Mesenchymal stem cell (in vitro differentiated cells and primary cell): Measurements from ENCODE around the gene DDR1.

ENCODE experiments used
- DNase-seq: peaks from one replicate; pipeline ENCODE4 v3.0.0-alpha.2; 2013
- H2AFZ ChIP-seq: one replicate; pipeline ENCODE4 v1.6.1; 2013; ENCODE audit warnings: low read depth, mild to moderate bottlenecking, control low read depth, inconsistent platforms, low read length, moderate library complexity
- H2AK5ac ChIP-seq: 2 replicates; pipeline ENCODE4 v1.6.1; 2013; ENCODE audit warnings: low read length, moderate library complexity, mild to moderate bottlenecking, inconsistent platforms; ENCODE audit not compliant: severe bottlenecking
- H2BK120ac ChIP-seq: one replicate; pipeline ENCODE4 v1.6.1; 2013; ENCODE audit warnings: low read depth, mild to moderate bottlenecking, inconsistent platforms, low read length, moderate library complexity
- H2BK12ac ChIP-seq, 2 experiments: one replicate each; pipeline ENCODE4 v1.6.1; 2013; ENCODE audit warnings: inconsistent platforms in 2 of 2, low read length in 2 of 2, mild to moderate bottlenecking in 2 of 2, moderate library complexity in 2 of 2, control low read depth in 1 of 2
- H2BK15ac ChIP-seq: one replicate; pipeline ENCODE4 v1.6.1; 2013; ENCODE audit warnings: mild to moderate bottlenecking, low read depth, inconsistent platforms; ENCODE audit not compliant: poor library complexity, severe bottlenecking
- H2BK5ac ChIP-seq: 2 replicates; pipeline ENCODE4 v1.6.1; 2013; ENCODE audit warnings: low read depth, mild to moderate bottlenecking, low read length, control low read depth, inconsistent platforms; ENCODE audit not compliant: poor library complexity, severe bottlenecking
- H3K14ac ChIP-seq, 2 experiments: one replicate each; pipeline ENCODE4 v1.6.1; 2013; ENCODE audit warnings: inconsistent platforms in 2 of 2, low read length in 2 of 2, control low read depth in 1 of 2, mild to moderate bottlenecking in 1 of 2, moderate library complexity in 1 of 2
- H3K18ac ChIP-seq, 2 experiments: one replicate each; pipeline ENCODE4 v1.6.1; 2013; ENCODE audit warnings: inconsistent platforms in 2 of 2, low read length in 2 of 2, control low read depth in 1 of 2, low read depth in 1 of 2, mild to moderate bottlenecking in 1 of 2
- H3K23ac ChIP-seq, 2 experiments: one replicate each; pipeline ENCODE4 v1.6.1; 2013; ENCODE audit warnings: inconsistent platforms in 2 of 2, low read length in 2 of 2, mild to moderate bottlenecking in 2 of 2, moderate library complexity in 2 of 2, control low read depth in 1 of 2
- H3K27ac ChIP-seq: 2 replicates; pipeline ENCODE4 v1.5.1; 2013; ENCODE audit warnings: mild to moderate bottlenecking, moderate library complexity, low read length, control low read depth, inconsistent platforms; ENCODE audit not compliant: poor library complexity, severe bottlenecking
- H3K27me3 ChIP-seq, 2 experiments: 2 replicates each; pipeline versions ENCODE4 v1.6.1 to v1.7.0; 2013; ENCODE audit warnings: low read length in 2 of 2, mild to moderate bottlenecking in 2 of 2, moderate library complexity in 2 of 2, control low read depth in 1 of 2, inconsistent platforms in 1 of 2; ENCODE audit not compliant: control insufficient read depth in 1 of 2, insufficient read depth in 1 of 2
- H3K36me3 ChIP-seq, 2 experiments: 2 replicates each; pipeline versions ENCODE4 v1.6.1 to v1.7.0; 2013; ENCODE audit warnings: low read length in 2 of 2, control low read depth in 1 of 2, inconsistent platforms in 1 of 2, low read depth in 1 of 2, mild to moderate bottlenecking in 1 of 2; ENCODE audit not compliant: insufficient read depth in 2 of 2, control insufficient read depth in 1 of 2
- H3K4ac ChIP-seq, 2 experiments: one replicate each; pipeline ENCODE4 v1.6.1; 2013; ENCODE audit warnings: inconsistent platforms in 2 of 2, low read length in 2 of 2, mild to moderate bottlenecking in 2 of 2, moderate library complexity in 2 of 2, control low read depth in 1 of 2, low read depth in 1 of 2
- H3K4me1 ChIP-seq: 2 replicates; pipeline ENCODE4 v1.6.1; 2013; ENCODE audit warnings: low read depth, low read length, control low read depth; ENCODE audit not compliant: control insufficient read depth, insufficient read depth
- H3K4me2 ChIP-seq: 2 replicates; pipeline ENCODE4 v1.6.1; 2013; ENCODE audit warnings: low read length, mild to moderate bottlenecking, inconsistent platforms; ENCODE audit not compliant: poor library complexity, severe bottlenecking
- H3K4me3 ChIP-seq, 2 experiments: 2 replicates each; pipeline versions ENCODE4 v1.5.1 to v1.7.0; 2013; ENCODE audit warnings: low read length in 2 of 2, mild to moderate bottlenecking in 2 of 2, control low read depth in 1 of 2, low read depth in 1 of 2; ENCODE audit not compliant: insufficient read depth in 1 of 2
- H3K79me1 ChIP-seq: replicated peaks from 2 replicates; pipeline ENCODE4 v1.6.1; 2013; ENCODE audit warnings: mild to moderate bottlenecking, control low read depth, low read length, inconsistent platforms; ENCODE audit not compliant: poor library complexity, severe bottlenecking
- H3K9ac ChIP-seq: 2 replicates; pipeline ENCODE4 v1.7.0; 2013; ENCODE audit warnings: mild to moderate bottlenecking, low read length, moderate library complexity
- H3K9me3 ChIP-seq: 2 replicates; pipeline ENCODE4 v1.7.0; 2013; ENCODE audit warnings: mild to moderate bottlenecking, low read length; ENCODE audit not compliant: control insufficient read depth
- H4K8ac ChIP-seq: one replicate; pipeline ENCODE4 v1.6.1; 2013; ENCODE audit warnings: inconsistent platforms, mild to moderate bottlenecking, low read length, moderate library complexity
- H4K91ac ChIP-seq: one replicate; pipeline ENCODE4 v1.6.1; 2013; ENCODE audit warnings: mild to moderate bottlenecking, low read length, inconsistent platforms
- WGBS: methylation state at CpG from one replicate; pipeline ENCODE4 v1.1.7; 2013; ENCODE audit warnings: mixed read lengths; 5-methylcytosine and 5-hydroxymethylcytosine counted together

DDR1 gene

DNA sequence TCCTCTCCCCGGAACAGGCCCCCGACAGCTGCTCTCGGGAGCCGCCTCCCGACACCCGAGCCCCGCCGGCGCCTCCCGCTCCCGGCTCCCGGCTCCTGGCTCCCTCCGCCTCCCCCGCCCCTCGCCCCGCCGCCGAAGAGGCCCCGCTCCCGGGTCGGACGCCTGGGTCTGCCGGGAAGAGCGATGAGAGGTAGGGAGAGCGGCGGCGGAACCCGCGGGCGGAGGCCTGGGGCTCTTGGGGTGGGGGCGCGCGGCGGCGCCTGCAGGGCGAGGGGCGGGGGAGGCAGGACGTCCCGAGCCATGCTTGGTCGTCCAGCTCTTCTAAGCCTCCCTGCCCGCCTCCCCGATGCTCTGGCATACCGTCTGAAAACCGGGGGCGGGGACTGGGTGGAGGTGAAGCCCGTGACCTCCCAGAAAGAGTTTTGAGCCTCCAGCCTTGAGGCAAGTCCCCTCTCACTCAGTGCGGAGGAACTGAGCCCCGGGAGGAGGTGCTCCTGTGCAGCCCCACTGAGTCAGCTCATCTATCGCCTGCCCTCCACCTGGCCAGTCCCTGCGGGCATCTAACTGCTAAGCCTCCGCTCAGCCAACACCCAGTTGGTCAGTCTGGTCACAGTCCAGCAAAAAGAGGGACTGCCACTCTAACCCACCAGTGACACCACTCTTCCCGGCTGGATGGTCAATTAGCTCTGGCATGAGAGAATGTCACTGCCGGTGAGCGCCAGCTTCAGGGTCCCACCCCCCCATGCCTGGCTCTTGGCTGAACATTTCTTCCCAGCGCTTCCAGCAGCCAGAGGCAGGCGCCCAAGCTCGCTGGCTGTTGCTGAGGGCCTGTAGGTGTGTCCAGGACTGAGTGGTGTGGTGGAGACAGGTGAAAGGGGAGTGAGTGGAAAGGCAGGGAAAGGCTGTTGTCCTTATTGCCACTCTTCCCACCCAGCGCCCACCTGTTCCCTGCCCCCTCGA is 482 bp downstream of the DDR1 start:
- 11% methylated on average over 32 of the region's 59 CpGs for WGBS
- Histone ChIP-seq H3K4me3 (peak overlapping the region; percentile 70 to 87), H2AFZ (no peak overlapping the region)

GRCh38 chr6:30885481-30885998 is 1.2 kb downstream of the DDR1 start:
- H3K23ac ChIP-seq, result peak overlapping the region in 1 of 2 experiments; percentile 85
- H3K4ac ChIP-seq, result peak overlapping the region in 1 of 2 experiments; percentile 73
- peaks cover 4 to 20% of the 10 kb centered on the region in 2 experiments for H3K36me3 ChIP-seq
- H4K8ac ChIP-seq, result peak overlapping the region; percentile 59
- H2BK12ac ChIP-seq, result peak overlapping the region; percentile 69 to 91
- H3K4me2 ChIP-seq, result peak overlapping the region; percentile 97
- peak overlapping the region in 1 of 2 experiments; percentile 84 for H3K18ac ChIP-seq
- H2AFZ ChIP-seq, result peak overlapping the region; percentile 32
- no peaks in the 10 kb centered on the region for H3K9me3 ChIP-seq
- H4K91ac ChIP-seq, result peak overlapping the region; percentile 31
- H3K27me3 ChIP-seq, result no peaks in the 10 kb centered on the region
- WGBS, result 36% methylated on average over 7 of the region's 7 CpGs
- H3K4me1 ChIP-seq, result peaks cover 67% of the 10 kb centered on the region
- H3K79me1 ChIP-seq, result peaks cover 11% of the 10 kb centered on the region
- peak overlapping the region; percentile 47 for H2AK5ac ChIP-seq
- peak overlapping the region; percentile 92 for H3K27ac ChIP-seq
- peak; percentile 47 for DNase-seq
- no peak overlapping the region for H2BK15ac ChIP-seq
- H3K14ac ChIP-seq, result peak overlapping the region in 1 of 2 experiments; percentile 92
- H2BK120ac ChIP-seq, result no peak overlapping the region
- peak overlapping the region; percentile 70 to 87 for H3K4me3 ChIP-seq
- peak overlapping the region; percentile 69 for H3K9ac ChIP-seq
- H2BK5ac ChIP-seq, result peak overlapping the region; percentile 60

More for the DNA sequence above, 482 bp downstream of the DDR1 start:
- Histone ChIP-seq H3K79me1 (peaks cover 8% of the 10 kb centered on the region), H4K91ac (peak overlapping the region; percentile 19), H3K9ac (peak overlapping the region; percentile 69), H3K4me1 (peaks cover 60% of the 10 kb centered on the region), H2AK5ac (peak overlapping the region; percentile 47), H3K18ac (peak overlapping the region; percentile 47 to 84), H3K27ac (peak overlapping the region; percentile 92), H3K27me3 (no peaks in the 10 kb centered on the region), H2BK12ac (peak overlapping the region in 1 of 2 experiments; percentile 91), H3K14ac (peak overlapping the region in 1 of 2 experiments; percentile 92), H3K4me2 (peak overlapping the region; percentile 97), H2BK15ac (peak overlapping the region; percentile 84), H3K9me3 (no peaks in the 10 kb centered on the region), H3K23ac (peak overlapping the region in 1 of 2 experiments; percentile 85), H2BK5ac (no peak overlapping the region), H2BK120ac (peak overlapping the region; percentile 86), H4K8ac (no peak overlapping the region), H3K36me3 (peaks cover under 1 to 13% of the 10 kb centered on the region in 2 experiments), H3K4ac (peak overlapping the region in 1 of 2 experiments; percentile 73)
- peak; percentile 36 for DNase-seq

DNA sequence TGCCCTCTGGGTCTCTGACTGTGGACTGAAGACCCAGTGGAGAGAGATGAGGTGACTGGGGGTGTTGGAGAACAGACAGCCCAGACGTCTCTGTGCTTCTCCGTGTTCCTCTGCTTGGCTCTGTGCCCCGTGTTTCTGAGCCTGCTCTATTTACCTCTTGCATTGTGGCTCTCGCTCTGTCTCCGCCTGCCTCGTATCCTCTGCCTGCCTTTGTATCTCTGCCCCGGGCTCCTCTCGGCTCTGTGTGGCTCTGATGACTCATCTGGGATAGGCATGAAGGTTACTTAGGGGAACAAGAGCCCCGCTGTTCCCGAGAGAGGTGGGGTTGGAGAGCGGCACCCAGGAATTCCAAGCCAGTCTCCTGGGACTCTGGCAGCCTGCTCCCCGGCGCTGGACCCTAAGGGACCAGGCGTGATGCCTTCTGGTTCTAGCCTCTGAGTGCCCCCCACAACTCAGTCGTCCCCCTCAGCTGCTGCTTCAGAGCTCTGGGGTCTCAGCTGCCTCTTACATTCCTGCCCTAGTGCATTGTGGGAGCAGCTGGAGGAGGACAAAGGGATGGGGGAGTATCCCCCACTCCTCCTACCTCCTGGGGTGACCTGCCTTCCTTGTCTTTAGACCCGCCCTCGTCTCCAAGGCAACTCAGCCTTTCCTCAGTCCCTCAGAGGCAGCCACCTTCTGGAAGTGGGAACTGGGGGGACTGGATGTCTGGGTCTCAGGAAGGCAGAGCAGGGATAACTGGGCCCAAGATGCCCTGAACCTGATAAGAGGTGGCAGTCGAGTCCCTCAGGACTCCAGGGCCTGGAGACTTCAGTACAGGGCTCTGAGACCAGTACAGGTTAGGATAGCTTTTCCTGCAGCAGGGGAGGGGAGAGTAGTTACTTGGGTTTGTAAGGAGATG is 1.9 kb downstream of the DDR1 start:
- H3K27ac ChIP-seq, result peak overlapping the region; percentile 92
- H3K79me1 ChIP-seq, result peaks cover 17% of the 10 kb centered on the region
- H3K14ac ChIP-seq, result peak overlapping the region in 1 of 2 experiments; percentile 92
- no peaks in the 10 kb centered on the region for H3K27me3 ChIP-seq
- peak overlapping the region; percentile 97 for H3K4me2 ChIP-seq
- peak overlapping the region; percentile 68 for H2BK5ac ChIP-seq
- peak overlapping the region; percentile 66 for H4K91ac ChIP-seq
- peak overlapping the region; percentile 88 for H2AK5ac ChIP-seq
- H2BK120ac ChIP-seq, result no peak overlapping the region
- peak overlapping the region; percentile 69 for H3K9ac ChIP-seq
- H3K4ac ChIP-seq, result peak overlapping the region; percentile 29 to 52
- H3K4me1 ChIP-seq, result peaks cover 65% of the 10 kb centered on the region
- H2BK15ac ChIP-seq, result no peak overlapping the region
- peak overlapping the region; percentile 70 to 87 for H3K4me3 ChIP-seq
- DNase-seq, result peak; percentile 87
- peak overlapping the region; percentile 84 for H3K18ac ChIP-seq
- no peaks in the 10 kb centered on the region for H3K9me3 ChIP-seq
- no peak overlapping the region for H3K23ac ChIP-seq
- WGBS, result 1% methylated on average over 15 of the region's 18 CpGs
- H3K36me3 ChIP-seq, result peaks cover 4 to 28% of the 10 kb centered on the region in 2 experiments
- H4K8ac ChIP-seq, result peak overlapping the region; percentile 70
- peak overlapping the region in 1 of 2 experiments; percentile 69 for H2BK12ac ChIP-seq
- no peak overlapping the region for H2AFZ ChIP-seq
